HEK293 (cell line): ENCODE data around the gene PPIA.

ENCODE experiments used
- HOXA7 ChIP-seq: sonication (generic); formaldehyde crosslinking; IDR thresholded peaks from 2 replicates; pipeline ENCODE4 v1.8.1; 2022; ENCODE audit warnings: missing genetic modification reagents, borderline replicate concordance
- KLF8 ChIP-seq: fragments of 450-650 bp; formaldehyde crosslinking; IDR thresholded peaks from 2 replicates; pipeline ENCODE4 v1.5.1; 2016; ENCODE audit warnings: missing biosample characterization, missing genetic modification characterization
- PRDM1 ChIP-seq: fragments of 450-650 bp; formaldehyde crosslinking; IDR thresholded peaks from 2 replicates; pipeline ENCODE4; 2016; ENCODE audit warnings: missing biosample characterization, missing genetic modification characterization
- REPIN1 ChIP-seq: fragments of 450-650 bp; formaldehyde crosslinking; IDR thresholded peaks from 2 replicates; pipeline ENCODE4 v1.5.1; 2017; ENCODE audit warnings: missing biosample characterization, missing genetic modification characterization, low read depth
- TCF7L2 ChIP-seq: IDR thresholded peaks from 2 replicates; pipeline ENCODE4 v1.6.1; 2011; ENCODE audit warnings: low read depth, mild to moderate bottlenecking, inconsistent platforms, low read length, moderate library complexity, borderline replicate concordance
- TRIM28 ChIP-seq: IDR thresholded peaks from 2 replicates; pipeline ENCODE4 v1.6.1; 2011; ENCODE audit warnings: low read length, control low read depth, borderline replicate concordance
- ZFP41 ChIP-seq: fragments of 450-650 bp; formaldehyde crosslinking; IDR thresholded peaks from 2 replicates; pipeline ENCODE4 v1.5.1; 2016; ENCODE audit warnings: missing biosample characterization, missing genetic modification characterization, borderline replicate concordance
- ZNF133 ChIP-seq: fragments of 450-650 bp; formaldehyde crosslinking; IDR thresholded peaks from 2 replicates; pipeline ENCODE4 v1.5.1; 2016; ENCODE audit warnings: missing biosample characterization, missing genetic modification characterization
- ZNF157 ChIP-seq: fragments of 450-650 bp; formaldehyde crosslinking; IDR thresholded peaks from 2 replicates; pipeline ENCODE4 v1.5.1; 2016; ENCODE audit warnings: missing biosample characterization, missing genetic modification characterization
- ZNF184 ChIP-seq: fragments of 450-650 bp; IDR thresholded peaks from 2 replicates; pipeline ENCODE4 v1.5.1; 2018; ENCODE audit warnings: missing biosample characterization, mild to moderate bottlenecking, missing genetic modification characterization
- ZNF2 ChIP-seq: fragments of 450-650 bp; formaldehyde crosslinking; IDR thresholded peaks from 2 replicates; pipeline ENCODE4 v1.5.1; 2016; ENCODE audit warnings: missing biosample characterization, missing genetic modification characterization
- ZNF248 ChIP-seq: fragments of 450-650 bp; formaldehyde crosslinking; IDR thresholded peaks from 2 replicates; pipeline ENCODE4 v1.5.1; 2017; ENCODE audit warnings: missing biosample characterization, missing genetic modification characterization
- ZNF366 ChIP-seq: fragments of 450-650 bp; formaldehyde crosslinking; conservative IDR thresholded peaks from 2 replicates; pipeline ENCODE4 v1.5.1; 2016; ENCODE audit warnings: missing biosample characterization, missing genetic modification characterization
- ZNF391 ChIP-seq: fragments of 450-650 bp; formaldehyde crosslinking; IDR thresholded peaks from 2 replicates; pipeline ENCODE4 v1.5.1; 2016; ENCODE audit warnings: low read depth, missing biosample characterization, missing genetic modification characterization, borderline replicate concordance
- ZNF416 ChIP-seq: fragments of 450-650 bp; formaldehyde crosslinking; IDR thresholded peaks from 2 replicates; pipeline ENCODE4 v1.5.1; 2016; ENCODE audit warnings: missing biosample characterization, missing genetic modification characterization
- ZNF423 ChIP-seq: fragments of 450-650 bp; formaldehyde crosslinking; IDR thresholded peaks from 2 replicates; pipeline ENCODE4 v1.5.1; 2016; ENCODE audit warnings: missing biosample characterization, missing genetic modification characterization
- ZNF521 ChIP-seq: fragments of 450-650 bp; formaldehyde crosslinking; IDR thresholded peaks from 2 replicates; pipeline ENCODE4 v1.5.1; 2017; ENCODE audit warnings: missing biosample characterization, mild to moderate bottlenecking, missing genetic modification characterization
- ZNF561 ChIP-seq: fragments of 450-650 bp; IDR thresholded peaks from 2 replicates; pipeline ENCODE4 v1.5.1; 2018; ENCODE audit warnings: missing biosample characterization, missing genetic modification characterization, borderline replicate concordance
- ZNF626 ChIP-seq: fragments of 450-650 bp; sonication (Bioruptor Pico); formaldehyde crosslinking; IDR thresholded peaks from 2 replicates; pipeline ENCODE4 v1.5.1; 2018; ENCODE audit warnings: missing biosample characterization, missing genetic modification characterization, inconsistent platforms
- ZNF629 ChIP-seq: fragments of 450-650 bp; formaldehyde crosslinking; IDR thresholded peaks from 2 replicates; pipeline ENCODE4 v1.5.1; 2017; ENCODE audit warnings: missing biosample characterization, missing genetic modification characterization
- ZNF785 ChIP-seq: fragments of 450-650 bp; formaldehyde crosslinking; IDR thresholded peaks from 2 replicates; pipeline ENCODE4 v1.5.1; 2016; ENCODE audit warnings: missing biosample characterization, missing genetic modification characterization
- ZNF791 ChIP-seq: fragments of 450-650 bp; formaldehyde crosslinking; IDR thresholded peaks from 2 replicates; pipeline ENCODE4 v1.5.1; 2016; ENCODE audit warnings: missing biosample characterization, missing genetic modification characterization
- TF ChIP-seq, protein P1 (sequence below): fragments of 450-650 bp; formaldehyde crosslinking; IDR thresholded peaks from 2 replicates; pipeline ENCODE4 v1.5.1; 2017; ENCODE audit warnings: missing biosample characterization, missing genetic modification characterization
- TF ChIP-seq, protein P2 (sequence below): fragments of 450-650 bp; formaldehyde crosslinking; IDR thresholded peaks from 2 replicates; pipeline ENCODE4 v1.5.1; 2016; ENCODE audit warnings: missing biosample characterization, missing genetic modification characterization
- TF ChIP-seq, protein P3 (sequence below): fragments of 450-650 bp; formaldehyde crosslinking; IDR thresholded peaks from 2 replicates; pipeline ENCODE4 v1.5.1; 2016; ENCODE audit warnings: missing biosample characterization, missing genetic modification characterization
- TF ChIP-seq, protein P4 (sequence below): fragments of 450-650 bp; formaldehyde crosslinking; optimal IDR thresholded peaks from 2 replicates; pipeline ENCODE3; 2016; ENCODE audit warnings: missing biosample characterization, mild to moderate bottlenecking, missing genetic modification characterization
- TF ChIP-seq, protein P5 (sequence below): fragments of 450-650 bp; formaldehyde crosslinking; IDR thresholded peaks from 2 replicates; pipeline ENCODE4 v1.5.1; 2016; ENCODE audit warnings: missing biosample characterization, missing genetic modification characterization
- TF ChIP-seq, protein P6 (sequence below): fragments of 450-650 bp; formaldehyde crosslinking; IDR thresholded peaks from 2 replicates; pipeline ENCODE4 v1.5.1; 2016; ENCODE audit warnings: missing biosample characterization, missing genetic modification characterization
- TF ChIP-seq, protein P7 (sequence below): fragments of 450-650 bp; formaldehyde crosslinking; IDR thresholded peaks from 2 replicates; pipeline ENCODE4 v1.5.1; 2016; ENCODE audit warnings: missing biosample characterization, missing genetic modification characterization

Gene PPIA

DNA sequence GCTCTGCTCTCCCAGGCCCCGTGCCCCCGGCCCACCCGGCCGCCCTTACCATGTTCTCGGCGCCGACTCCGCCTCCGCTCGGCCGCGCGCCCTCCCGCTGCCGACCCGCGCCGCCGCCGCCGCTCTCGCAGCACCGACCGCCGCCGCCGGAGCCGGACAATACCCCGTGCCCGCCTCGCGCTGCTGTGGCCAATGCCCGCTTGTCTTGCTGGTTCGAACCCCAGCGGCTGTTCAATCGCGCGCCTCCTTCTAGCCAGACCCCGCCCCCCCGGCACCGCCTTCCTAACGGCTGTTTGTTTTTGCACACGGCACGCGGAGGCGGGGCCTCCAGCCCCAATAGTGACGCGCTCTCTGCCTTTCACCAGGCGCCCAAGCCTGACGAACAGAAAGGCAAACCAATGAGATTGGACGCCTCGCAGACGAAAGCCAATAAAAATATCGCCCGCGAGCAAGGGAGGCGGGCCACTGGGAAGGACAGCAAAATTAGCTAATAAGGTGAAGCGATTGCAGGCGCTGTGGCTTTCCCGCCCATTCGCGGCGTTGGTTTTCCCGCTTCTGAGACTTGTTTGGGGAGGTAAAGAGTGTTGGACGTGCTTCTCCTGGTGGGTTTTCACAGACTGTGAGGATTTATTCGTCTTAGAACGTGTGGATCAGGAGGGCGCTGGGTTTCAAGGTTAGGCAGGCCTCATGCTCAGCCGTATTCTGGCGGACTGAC, 51.6 kb downstream of the PPIA start, which contains the start of gene H2AZ2 (continued):
- TF ChIP-seq, protein P1, sequence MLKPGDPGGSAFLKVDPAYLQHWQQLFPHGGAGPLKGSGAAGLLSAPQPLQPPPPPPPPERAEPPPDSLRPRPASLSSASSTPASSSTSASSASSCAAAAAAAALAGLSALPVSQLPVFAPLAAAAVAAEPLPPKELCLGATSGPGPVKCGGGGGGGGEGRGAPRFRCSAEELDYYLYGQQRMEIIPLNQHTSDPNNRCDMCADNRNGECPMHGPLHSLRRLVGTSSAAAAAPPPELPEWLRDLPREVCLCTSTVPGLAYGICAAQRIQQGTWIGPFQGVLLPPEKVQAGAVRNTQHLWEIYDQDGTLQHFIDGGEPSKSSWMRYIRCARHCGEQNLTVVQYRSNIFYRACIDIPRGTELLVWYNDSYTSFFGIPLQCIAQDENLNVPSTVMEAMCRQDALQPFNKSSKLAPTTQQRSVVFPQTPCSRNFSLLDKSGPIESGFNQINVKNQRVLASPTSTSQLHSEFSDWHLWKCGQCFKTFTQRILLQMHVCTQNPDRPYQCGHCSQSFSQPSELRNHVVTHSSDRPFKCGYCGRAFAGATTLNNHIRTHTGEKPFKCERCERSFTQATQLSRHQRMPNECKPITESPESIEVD (tag by site-specific recombination), result no peak
- no peak for TF ChIP-seq ZFP41
- TF ChIP-seq PRDM1 (tag by site-specific recombination), result no peak
- TF ChIP-seq, protein P2, sequence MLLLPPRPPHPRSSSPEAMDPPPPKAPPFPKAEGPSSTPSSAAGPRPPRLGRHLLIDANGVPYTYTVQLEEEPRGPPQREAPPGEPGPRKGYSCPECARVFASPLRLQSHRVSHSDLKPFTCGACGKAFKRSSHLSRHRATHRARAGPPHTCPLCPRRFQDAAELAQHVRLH (tag by site-specific recombination), result no peak; the same call in 1 of the 2 replicates
- TF ChIP-seq ZNF423 (tag by site-specific recombination), result no peak
- TF ChIP-seq ZNF629, result peak; percentile 56
- no peak for TF ChIP-seq ZNF785
- TF ChIP-seq ZNF133 (tag by site-specific recombination), result no peak
- TF ChIP-seq, protein P3, sequence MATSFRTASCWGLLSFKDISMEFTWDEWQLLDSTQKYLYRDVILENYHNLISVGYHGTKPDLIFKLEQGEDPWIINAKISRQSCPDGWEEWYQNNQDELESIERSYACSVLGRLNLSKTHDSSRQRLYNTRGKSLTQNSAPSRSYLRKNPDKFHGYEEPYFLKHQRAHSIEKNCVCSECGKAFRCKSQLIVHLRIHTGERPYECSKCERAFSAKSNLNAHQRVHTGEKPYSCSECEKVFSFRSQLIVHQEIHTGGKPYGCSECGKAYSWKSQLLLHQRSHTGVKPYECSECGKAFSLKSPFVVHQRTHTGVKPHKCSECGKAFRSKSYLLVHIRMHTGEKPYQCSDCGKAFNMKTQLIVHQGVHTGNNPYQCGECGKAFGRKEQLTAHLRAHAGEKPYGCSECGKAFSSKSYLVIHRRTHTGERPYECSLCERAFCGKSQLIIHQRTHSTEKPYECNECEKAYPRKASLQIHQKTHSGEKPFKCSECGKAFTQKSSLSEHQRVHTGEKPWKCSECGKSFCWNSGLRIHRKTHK (tag by site-specific recombination), result no peak
- peak; percentile 75 for TF ChIP-seq ZNF366 (tag by site-specific recombination)
- TF ChIP-seq, protein P4, sequence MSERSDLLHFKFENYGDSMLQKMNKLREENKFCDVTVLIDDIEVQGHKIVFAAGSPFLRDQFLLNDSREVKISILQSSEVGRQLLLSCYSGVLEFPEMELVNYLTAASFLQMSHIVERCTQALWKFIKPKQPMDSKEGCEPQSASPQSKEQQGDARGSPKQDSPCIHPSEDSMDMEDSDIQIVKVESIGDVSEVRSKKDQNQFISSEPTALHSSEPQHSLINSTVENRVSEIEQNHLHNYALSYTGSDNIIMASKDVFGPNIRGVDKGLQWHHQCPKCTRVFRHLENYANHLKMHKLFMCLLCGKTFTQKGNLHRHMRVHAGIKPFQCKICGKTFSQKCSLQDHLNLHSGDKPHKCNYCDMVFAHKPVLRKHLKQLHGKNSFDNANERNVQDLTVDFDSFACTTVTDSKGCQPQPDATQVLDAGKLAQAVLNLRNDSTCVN (tag by site-specific recombination), result peak; percentile 85
- TF ChIP-seq ZNF561 (tag by site-specific recombination), result no peak; the same call in 1 of the 2 replicates
- TF ChIP-seq, protein P5, sequence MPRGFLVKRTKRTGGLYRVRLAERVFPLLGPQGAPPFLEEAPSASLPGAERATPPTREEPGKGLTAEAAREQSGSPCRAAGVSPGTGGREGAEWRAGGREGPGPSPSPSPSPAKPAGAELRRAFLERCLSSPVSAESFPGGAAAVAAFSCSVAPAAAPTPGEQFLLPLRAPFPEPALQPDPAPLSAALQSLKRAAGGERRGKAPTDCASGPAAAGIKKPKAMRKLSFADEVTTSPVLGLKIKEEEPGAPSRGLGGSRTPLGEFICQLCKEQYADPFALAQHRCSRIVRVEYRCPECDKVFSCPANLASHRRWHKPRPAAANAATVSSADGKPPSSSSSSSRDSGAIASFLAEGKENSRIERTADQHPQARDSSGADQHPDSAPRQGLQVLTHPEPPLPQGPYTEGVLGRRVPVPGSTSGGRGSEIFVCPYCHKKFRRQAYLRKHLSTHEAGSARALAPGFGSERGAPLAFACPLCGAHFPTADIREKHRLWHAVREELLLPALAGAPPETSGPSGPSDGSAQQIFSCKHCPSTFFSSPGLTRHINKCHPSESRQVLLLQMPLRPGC (tag by site-specific recombination), result peak; percentile 78
- no peak for TF ChIP-seq ZNF791
- no peak for TF ChIP-seq ZNF248 (tag by site-specific recombination)
- TF ChIP-seq, protein P6, sequence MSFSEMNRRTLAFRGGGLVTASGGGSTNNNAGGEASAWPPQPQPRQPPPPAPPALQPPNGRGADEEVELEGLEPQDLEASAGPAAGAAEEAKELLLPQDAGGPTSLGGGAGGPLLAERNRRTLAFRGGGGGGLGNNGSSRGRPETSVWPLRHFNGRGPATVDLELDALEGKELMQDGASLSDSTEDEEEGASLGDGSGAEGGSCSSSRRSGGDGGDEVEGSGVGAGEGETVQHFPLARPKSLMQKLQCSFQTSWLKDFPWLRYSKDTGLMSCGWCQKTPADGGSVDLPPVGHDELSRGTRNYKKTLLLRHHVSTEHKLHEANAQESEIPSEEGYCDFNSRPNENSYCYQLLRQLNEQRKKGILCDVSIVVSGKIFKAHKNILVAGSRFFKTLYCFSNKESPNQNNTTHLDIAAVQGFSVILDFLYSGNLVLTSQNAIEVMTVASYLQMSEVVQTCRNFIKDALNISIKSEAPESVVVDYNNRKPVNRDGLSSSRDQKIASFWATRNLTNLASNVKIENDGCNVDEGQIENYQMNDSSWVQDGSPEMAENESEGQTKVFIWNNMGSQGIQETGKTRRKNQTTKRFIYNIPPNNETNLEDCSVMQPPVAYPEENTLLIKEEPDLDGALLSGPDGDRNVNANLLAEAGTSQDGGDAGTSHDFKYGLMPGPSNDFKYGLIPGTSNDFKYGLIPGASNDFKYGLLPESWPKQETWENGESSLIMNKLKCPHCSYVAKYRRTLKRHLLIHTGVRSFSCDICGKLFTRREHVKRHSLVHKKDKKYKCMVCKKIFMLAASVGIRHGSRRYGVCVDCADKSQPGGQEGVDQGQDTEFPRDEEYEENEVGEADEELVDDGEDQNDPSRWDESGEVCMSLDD (tag by site-specific recombination), result no peak
- peak; percentile 83 for TF ChIP-seq ZNF2 (tag by site-specific recombination)
- TF ChIP-seq ZNF391 (tag by site-specific recombination), result peak; percentile 47; the same call in 1 of the 2 replicates
- no peak for TF ChIP-seq ZNF626 (tag by site-specific recombination)
- TF ChIP-seq HOXA7 (CRISPR knock-in tag), result no peak
- no peak for TF ChIP-seq TRIM28
- no peak for TF ChIP-seq ZNF157 (tag by site-specific recombination)
- TF ChIP-seq TCF7L2, result no peak
- no peak for TF ChIP-seq REPIN1
- TF ChIP-seq, protein P7, sequence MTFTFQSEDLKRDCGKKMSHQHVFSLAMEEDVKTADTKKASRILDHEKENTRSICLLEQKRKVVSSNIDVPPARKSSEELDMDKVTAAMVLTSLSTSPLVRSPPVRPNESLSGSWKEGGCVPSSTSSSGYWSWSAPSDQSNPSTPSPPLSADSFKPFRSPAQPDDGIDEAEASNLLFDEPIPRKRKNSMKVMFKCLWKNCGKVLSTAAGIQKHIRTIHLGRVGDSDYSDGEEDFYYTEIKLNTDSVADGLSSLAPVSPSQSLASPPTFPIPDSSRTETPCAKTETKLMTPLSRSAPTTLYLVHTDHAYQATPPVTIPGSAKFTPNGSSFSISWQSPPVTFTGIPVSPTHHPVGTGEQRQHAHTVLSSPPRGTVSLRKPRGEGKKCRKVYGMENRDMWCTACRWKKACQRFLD (tag by site-specific recombination), result no peak
- peak; percentile 58 for TF ChIP-seq KLF8
- TF ChIP-seq ZNF184, result no peak
- no peak for TF ChIP-seq ZNF521 (tag by site-specific recombination)
- TF ChIP-seq ZNF416 (tag by site-specific recombination), result no peak
